Activated naive CD4-positive, alpha-beta T cell (primary cell): Measurements from ENCODE around the gene CPNE8.
"Not testable (repeated sequence)": the region's sequence is repeated elsewhere in the genome, so short reads cannot be mapped to it uniquely, and the experiment has no call there.

Source experiments
- DNase-seq, 4 experiments: peaks; one replicate each; lab custom pipeline; 2025; lab: John Stamatoyannopoulos, UW

Gene CPNE8

GRCh38 chr12:38825006-38825405 is 80.4 kb downstream of the CPNE8 start:
- no peak for DNase-seq

GRCh38 chr12:38823738-38824137 is 81.7 kb downstream of the CPNE8 start:
- DNase-seq = no peak

GRCh38 chr12:38823314-38823713 is 82.1 kb downstream of the CPNE8 start:
- DNase-seq = no peak

GRCh38 chr12:38817942-38818341 is 87.4 kb downstream of the CPNE8 start:
- DNase-seq = no peak

GRCh38 chr12:38813923-38814322 is 91.5 kb downstream of the CPNE8 start:
- DNase-seq = no peak

GRCh38 chr12:38811814-38812356 is 93.5 kb downstream of the CPNE8 start:
- DNase-seq = no peak

- no peak for DNase-seq
Measured at GRCh38 chr12:38809832-38810231, 95.6 kb downstream of the CPNE8 start.

- DNase-seq = no peak
Measured at GRCh38 chr12:38788106-38788505, 117.3 kb downstream of the CPNE8 start.

GRCh38 chr12:38785381-38785780 is 120.0 kb downstream of the CPNE8 start:
- DNase-seq = no peak

GRCh38 chr12:38783304-38783703 is 122.1 kb downstream of the CPNE8 start:
- no peak for DNase-seq

- no peak for DNase-seq
Measured at GRCh38 chr12:38782359-38782758, 123.0 kb downstream of the CPNE8 start.

GRCh38 chr12:38776647-38777046 is 128.7 kb downstream of the CPNE8 start:
- no peak for DNase-seq

GRCh38 chr12:38775457-38775856 is 129.9 kb downstream of the CPNE8 start:
- DNase-seq = no peak

- no peak for DNase-seq
Measured at GRCh38 chr12:38772437-38772836, 133.0 kb downstream of the CPNE8 start.

- no peak for DNase-seq
Measured at GRCh38 chr12:38771871-38772270, 133.5 kb downstream of the CPNE8 start.

- DNase-seq = no peak
Measured at GRCh38 chr12:38761636-38762342, 143.6 kb downstream of the CPNE8 start.

GRCh38 chr12:38761111-38761510 is 144.3 kb downstream of the CPNE8 start:
- DNase-seq = no peak

- DNase-seq = no peak
Measured at GRCh38 chr12:38759621-38760020, 145.8 kb downstream of the CPNE8 start.

- no peak for DNase-seq
Measured at GRCh38 chr12:38746744-38747143, 158.6 kb downstream of the CPNE8 start.

GRCh38 chr12:38745601-38746000 is 159.8 kb downstream of the CPNE8 start:
- no peak for DNase-seq

- no peak for DNase-seq
Measured at GRCh38 chr12:38744041-38744440, 161.3 kb downstream of the CPNE8 start.

GRCh38 chr12:38742496-38742895 is 162.9 kb downstream of the CPNE8 start:
- DNase-seq = not testable (repeated sequence)

GRCh38 chr12:38736821-38737220 is 168.6 kb downstream of the CPNE8 start:
- DNase-seq = no peak

- no peak for DNase-seq
Measured at GRCh38 chr12:38732761-38733160, 172.6 kb downstream of the CPNE8 start.
